SK-N-SH treated with all-trans-retinoic acid at 6 μM for 48 hours (cell line): Measurements from ENCODE around the gene SLC35B1.

Experiments
- ATAC-seq: fragments of 200-7000 bp; cut with Tn5 transposase; 3 replicates; pipeline ENCODE4 v1.9.1; 2020; ENCODE audit warnings: mild to moderate bottlenecking, moderate library complexity
- CREB5 ChIP-seq: fragments of 250-450 bp; sonication (Bioruptor Pico); IDR thresholded peaks from 2 replicates; pipeline ENCODE4 v1.5.1; 2020; ENCODE audit warnings: low read depth, mild to moderate bottlenecking, moderate library complexity
- CSDC2 ChIP-seq: fragments of 250-450 bp; sonication (Bioruptor Pico); IDR thresholded peaks from 2 replicates; pipeline ENCODE4 v1.5.0; 2020; ENCODE audit warnings: mild to moderate bottlenecking, moderate library complexity
- CSRNP3 ChIP-seq: fragments of 250-450 bp; sonication (Bioruptor Pico); IDR thresholded peaks from 2 replicates; pipeline ENCODE4 v1.5.1; 2021; ENCODE audit warnings: mild to moderate bottlenecking, moderate library complexity
- ESRRG ChIP-seq: fragments of 250-450 bp; sonication (Bioruptor Pico); IDR thresholded peaks from 2 replicates; pipeline ENCODE4 v1.6.1; 2021; ENCODE audit warnings: mild to moderate bottlenecking
- GLIS3 ChIP-seq: fragments of 250-450 bp; sonication (Bioruptor Pico); IDR thresholded peaks from 2 replicates; pipeline ENCODE4 v1.5.0; 2020; ENCODE audit warnings: mild to moderate bottlenecking, moderate library complexity
- OSR1 ChIP-seq: fragments of 250-450 bp; sonication (Bioruptor Pico); IDR thresholded peaks from 2 replicates; pipeline ENCODE4 v1.8.0; 2022; ENCODE audit warnings: moderate library complexity, mild to moderate bottlenecking, inconsistent platforms
- POU6F1 ChIP-seq: fragments of 250-450 bp; sonication (Bioruptor Pico); IDR thresholded peaks from 2 replicates; pipeline ENCODE4 v1.8.0; 2021; ENCODE audit warnings: low read depth, mild to moderate bottlenecking, moderate library complexity, borderline replicate concordance
- RARB ChIP-seq: fragments of 250-450 bp; sonication (Bioruptor Pico); IDR thresholded peaks from 2 replicates; pipeline ENCODE4 v1.8.0; 2021; ENCODE audit warnings: mild to moderate bottlenecking, moderate library complexity
- SNAI2 ChIP-seq: fragments of 250-450 bp; sonication (Bioruptor Pico); IDR thresholded peaks from 2 replicates; pipeline ENCODE4 v1.5.0; 2020; ENCODE audit warnings: mild to moderate bottlenecking, moderate library complexity
- TCF4 ChIP-seq: fragments of 250-450 bp; sonication (Bioruptor Pico); IDR thresholded peaks from 2 replicates; pipeline ENCODE4 v1.8.0; 2021; ENCODE audit warnings: mild to moderate bottlenecking, moderate library complexity, borderline replicate concordance
- TOX ChIP-seq: fragments of 250-450 bp; sonication (Bioruptor Pico); IDR thresholded peaks from 2 replicates; pipeline ENCODE4 v1.8.0; 2021; ENCODE audit warnings: mild to moderate bottlenecking, moderate library complexity, borderline replicate concordance
- TSHZ2 ChIP-seq: fragments of 250-450 bp; sonication (Bioruptor Pico); IDR thresholded peaks from 2 replicates; pipeline ENCODE4 v1.5.0; 2020; ENCODE audit warnings: mild to moderate bottlenecking, moderate library complexity
- ZC3H10 ChIP-seq: fragments of 250-450 bp; sonication (Bioruptor Pico); IDR thresholded peaks from 2 replicates; pipeline ENCODE4 v1.5.1; 2021; ENCODE audit warnings: mild to moderate bottlenecking, moderate library complexity
- ZFP3 ChIP-seq: fragments of 250-450 bp; sonication (Bioruptor Pico); IDR thresholded peaks from 2 replicates; pipeline ENCODE4 v1.5.0; 2020; ENCODE audit warnings: mild to moderate bottlenecking, moderate library complexity
- ZNF565 ChIP-seq: fragments of 450-650 bp; formaldehyde crosslinking; conservative IDR thresholded peaks from 2 replicates; pipeline ENCODE4 v1.5.0; 2020; ENCODE audit warnings: low read depth, mild to moderate bottlenecking, moderate library complexity
- ZNF70 ChIP-seq: fragments of 450-650 bp; formaldehyde crosslinking; IDR thresholded peaks from 2 replicates; pipeline ENCODE4 v1.5.0; 2020; ENCODE audit warnings: mild to moderate bottlenecking, moderate library complexity
- ZNF8 ChIP-seq: fragments of 450-650 bp; formaldehyde crosslinking; IDR thresholded peaks from 2 replicates; pipeline ENCODE4 v1.5.0; 2020; ENCODE audit warnings: mild to moderate bottlenecking, moderate library complexity

The SLC35B1 gene

GRCh38 chr17:49748791-49749190 lies 41.0 kb upstream of the SLC35B1 start:
- ATAC-seq, result no peak
- TF ChIP-seq TOX (no peak), CSRNP3 (CRISPR knock-in tag) (no peak), ZNF565 (CRISPR knock-in tag) (no peak), POU6F1 (CRISPR knock-in tag) (no peak)

- no peak for ATAC-seq
- TF ChIP-seq ZNF565 (CRISPR knock-in tag) (no peak), CSDC2 (CRISPR knock-in tag) (no peak), ZC3H10 (CRISPR knock-in tag) (no peak)
- TF ChIP-seq, all 23 proteins: peak for 0
Measured at GRCh38 chr17:49748223-49748622, 40.5 kb upstream of the SLC35B1 start.

- TF ChIP-seq CSRNP3 (CRISPR knock-in tag) (no peak), RARB (CRISPR knock-in tag) (no peak), ZNF70 (CRISPR knock-in tag) (no peak), ZNF565 (CRISPR knock-in tag) (no peak), ZFP3 (CRISPR knock-in tag) (no peak), GLIS3 (CRISPR knock-in tag) (no peak), ESRRG (CRISPR knock-in tag) (no peak), OSR1 (no peak), TSHZ2 (CRISPR knock-in tag) (no peak), SNAI2 (CRISPR knock-in tag) (no peak), ZNF8 (no peak), POU6F1 (CRISPR knock-in tag) (no peak), TOX (no peak)
- ATAC-seq, result no peak
Measured at GRCh38 chr17:49747632-49748031, 39.9 kb upstream of the SLC35B1 start.

GRCh38 chr17:49746791-49747490 lies 39.2 kb upstream of the SLC35B1 start:
- TF ChIP-seq CREB5 (CRISPR knock-in tag) (no peak), ESRRG (CRISPR knock-in tag) (no peak), ZNF565 (CRISPR knock-in tag) (no peak), TCF4 (no peak), CSRNP3 (CRISPR knock-in tag) (no peak)
- ATAC-seq, result no peak
